Endodermal cell (in vitro differentiated cells): ENCODE measurements around the gene SCRT2. TPM values are rescaled to one million over a fixed set of nuclear protein-coding genes. Genes with fewer than 3 reads are reported as not detected.
A peak's percentile ranks its signal among the peaks of the same experiment; 100 is the strongest.

ENCODE experiments used
- DNase-seq: peaks from one replicate; pipeline ENCODE4 v3.0.0-alpha.2; 2017
- H3K27ac ChIP-seq: 2 replicates; pipeline ENCODE4 v1.5.1; 2013; ENCODE audit warnings: mild to moderate bottlenecking, low read depth, low read length, moderate library complexity
- H3K27me3 ChIP-seq: 2 replicates; pipeline ENCODE4 v1.6.1; 2013; ENCODE audit warnings: mild to moderate bottlenecking, low read length, moderate library complexity; ENCODE audit not compliant: insufficient read depth, control insufficient read depth, poor library complexity, severe bottlenecking
- H3K36me3 ChIP-seq: 2 replicates; pipeline ENCODE4 v1.7.0; 2013; ENCODE audit warnings: mild to moderate bottlenecking, low read length, moderate library complexity; ENCODE audit not compliant: control insufficient read depth, insufficient read depth
- H3K4me1 ChIP-seq: one replicate; pipeline ENCODE4 v1.7.0; 2013; ENCODE audit warnings: low read length; ENCODE audit not compliant: control insufficient read depth, insufficient read depth
- H3K4me3 ChIP-seq: 2 replicates; pipeline ENCODE4 v1.5.1; 2013; ENCODE audit warnings: mild to moderate bottlenecking, low read length, moderate library complexity
- H3K9ac ChIP-seq: 2 replicates; pipeline ENCODE4 v1.6.1; 2013; ENCODE audit warnings: mild to moderate bottlenecking, low read length, moderate library complexity; ENCODE audit not compliant: poor library complexity, severe bottlenecking; ENCODE audit errors: extremely low read depth
- H3K9me3 ChIP-seq: 2 replicates; pipeline ENCODE4 v1.6.1; 2013; ENCODE audit warnings: mild to moderate bottlenecking, low read length, moderate library complexity; ENCODE audit not compliant: control insufficient read depth
- H3K27ac Mint-ChIP-seq: 2 replicates; pipeline ENCODE4 v1.8.0; 2020; ENCODE audit warnings: mixed read lengths
- H3K27me3 Mint-ChIP-seq: 2 replicates; pipeline ENCODE4 v1.8.0; 2021; ENCODE audit warnings: mild to moderate bottlenecking, mixed read lengths; ENCODE audit not compliant: insufficient read depth
- H3K36me3 Mint-ChIP-seq: 2 replicates; pipeline ENCODE4 v1.8.0; 2020; ENCODE audit warnings: low read depth, mixed read lengths
- H3K4me1 Mint-ChIP-seq: 2 replicates; pipeline ENCODE4 v1.8.0; 2020; ENCODE audit warnings: mixed read lengths
- H3K4me3 Mint-ChIP-seq: 2 replicates; pipeline ENCODE4 v1.8.0; 2020; ENCODE audit warnings: mild to moderate bottlenecking, moderate library complexity, mixed read lengths
- H3K9me3 Mint-ChIP-seq: 2 replicates; pipeline ENCODE4 v1.8.0; 2020; ENCODE audit warnings: mild to moderate bottlenecking, mixed read lengths
- WGBS, 2 experiments: methylation state at CpG; one replicate each; pipeline versions ENCODE4 v1.1.5 to v1.1.7; 2013; ENCODE audit warnings: missing lambda C conversion rate in 2 of 2, mixed read lengths in 1 of 2; ENCODE audit not compliant: insufficient coverage in 1 of 2, insufficient read length in 1 of 2; 5-methylcytosine and 5-hydroxymethylcytosine counted together
- total RNA-seq, 2 donors: library from RNA; stranded (reverse); fragmentation: NEBNext Ultra II Directional in 1 of 2; extraction: Animal tissue kit (Norgen Biotek cat#: 25700) in 1 of 2; gene quantifications; 2 replicates in 1 of 2; 3 replicates in 1 of 2; pipeline ENCODE4 v1.2.1, GENCODE V29; 2021
- TF ChIP-seq, protein P1 (sequence below): fragments of 200-600 bp; sonication (generic); conservative IDR thresholded peaks from 2 replicates; pipeline ENCODE4 v1.5.0; 2021; ENCODE audit warnings: antibody characterized with exemption, mild to moderate bottlenecking

SCRT2 gene
- total RNA-seq, 2 donors from 2014 or later: not detected

DNA sequence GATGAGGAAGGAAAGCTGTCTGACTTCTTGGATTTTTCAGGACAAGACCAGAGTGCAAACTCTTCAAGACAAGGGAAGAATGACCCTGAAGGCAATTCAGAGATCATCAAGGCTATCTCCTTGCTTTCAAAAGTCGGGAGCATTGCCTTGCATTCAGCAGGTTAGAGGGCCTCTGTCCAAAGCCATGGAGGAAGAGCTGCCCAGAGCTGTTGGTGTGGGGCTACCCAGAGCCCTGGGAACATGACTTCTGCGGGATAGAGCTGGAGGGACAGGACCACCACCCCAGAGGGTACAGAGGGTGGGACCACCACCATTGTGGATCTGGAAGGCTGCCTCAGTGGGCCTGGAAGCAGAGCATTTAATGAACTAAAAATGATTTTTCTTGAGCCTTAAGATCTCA is 17.4 kb downstream of the SCRT2 start:
- H3K27ac ChIP-seq: no peak overlapping the region
- TF ChIP-seq, protein P1, sequence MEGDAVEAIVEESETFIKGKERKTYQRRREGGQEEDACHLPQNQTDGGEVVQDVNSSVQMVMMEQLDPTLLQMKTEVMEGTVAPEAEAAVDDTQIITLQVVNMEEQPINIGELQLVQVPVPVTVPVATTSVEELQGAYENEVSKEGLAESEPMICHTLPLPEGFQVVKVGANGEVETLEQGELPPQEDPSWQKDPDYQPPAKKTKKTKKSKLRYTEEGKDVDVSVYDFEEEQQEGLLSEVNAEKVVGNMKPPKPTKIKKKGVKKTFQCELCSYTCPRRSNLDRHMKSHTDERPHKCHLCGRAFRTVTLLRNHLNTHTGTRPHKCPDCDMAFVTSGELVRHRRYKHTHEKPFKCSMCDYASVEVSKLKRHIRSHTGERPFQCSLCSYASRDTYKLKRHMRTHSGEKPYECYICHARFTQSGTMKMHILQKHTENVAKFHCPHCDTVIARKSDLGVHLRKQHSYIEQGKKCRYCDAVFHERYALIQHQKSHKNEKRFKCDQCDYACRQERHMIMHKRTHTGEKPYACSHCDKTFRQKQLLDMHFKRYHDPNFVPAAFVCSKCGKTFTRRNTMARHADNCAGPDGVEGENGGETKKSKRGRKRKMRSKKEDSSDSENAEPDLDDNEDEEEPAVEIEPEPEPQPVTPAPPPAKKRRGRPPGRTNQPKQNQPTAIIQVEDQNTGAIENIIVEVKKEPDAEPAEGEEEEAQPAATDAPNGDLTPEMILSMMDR: no peak
- peaks cover 10% of the 10 kb centered on the region for H3K27me3 ChIP-seq
- H3K9me3 Mint-ChIP-seq: no peaks in the 10 kb centered on the region
- WGBS, 2 experiments: 24 to 27% methylated on average over 2 of the region's 2 CpGs
- no peaks in the 10 kb centered on the region for H3K36me3 Mint-ChIP-seq
- peak overlapping the region; percentile 67 for H3K27ac Mint-ChIP-seq
- no peaks in the 10 kb centered on the region for H3K36me3 ChIP-seq
- peak overlapping the region; percentile 4 for H3K4me3 ChIP-seq
- no peak overlapping the region for H3K9ac ChIP-seq
- H3K4me1 Mint-ChIP-seq: peaks cover 45% of the 10 kb centered on the region
- DNase-seq: peak; percentile 69
- peaks cover 40% of the 10 kb centered on the region for H3K27me3 Mint-ChIP-seq
- H3K9me3 ChIP-seq: no peaks in the 10 kb centered on the region
- peaks cover 12% of the 10 kb centered on the region for H3K4me1 ChIP-seq
- H3K4me3 Mint-ChIP-seq: no peak overlapping the region

DNA sequence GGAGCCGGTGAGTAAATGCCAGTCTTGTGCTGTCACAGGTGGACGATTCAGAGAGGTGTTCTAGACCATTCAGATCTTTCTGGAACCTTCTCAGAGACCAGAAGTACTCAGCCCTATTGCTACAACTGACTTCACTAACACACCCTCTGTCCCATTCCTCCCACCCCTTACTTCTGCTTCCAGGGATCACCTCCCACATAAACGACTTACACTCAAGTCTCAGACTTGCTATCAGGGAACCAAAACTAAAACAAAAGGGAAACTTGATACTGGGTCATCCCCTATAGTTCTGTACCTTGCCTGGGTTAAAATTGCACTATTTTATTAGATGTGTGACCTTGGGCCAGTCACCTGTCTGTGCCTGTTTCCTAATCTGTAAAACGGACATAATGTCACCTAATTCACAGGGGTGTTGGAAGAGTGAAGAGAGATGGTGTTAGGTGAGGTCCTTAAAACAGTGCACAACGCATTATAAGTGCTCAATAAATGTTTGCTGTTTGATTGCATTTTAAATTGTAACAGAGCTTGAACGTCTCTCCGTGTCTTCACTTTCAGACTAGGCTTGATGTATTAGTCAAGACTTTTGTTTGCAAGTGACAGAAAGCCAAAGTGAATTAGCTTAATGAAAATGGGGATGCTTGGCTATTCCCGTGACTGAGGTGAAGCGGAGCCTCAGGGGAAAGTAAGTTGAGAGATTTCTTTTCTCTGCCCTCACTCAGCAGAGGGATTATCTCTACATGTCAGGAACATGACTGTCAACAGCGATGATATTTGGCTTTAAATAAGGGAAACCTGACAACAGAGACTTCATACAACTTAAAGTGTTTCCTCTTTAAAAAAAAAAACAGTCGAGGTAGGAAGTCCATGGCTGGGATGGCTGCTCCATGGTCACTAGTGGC is 19.6 kb downstream of the SCRT2 start:
- H3K9me3 Mint-ChIP-seq: no peaks in the 10 kb centered on the region
- H3K27me3 ChIP-seq: no peaks in the 10 kb centered on the region
- no peak overlapping the region for H3K4me3 ChIP-seq
- H3K4me3 Mint-ChIP-seq: no peak overlapping the region
- TF ChIP-seq, protein P1: no peak
- no peaks in the 10 kb centered on the region for H3K36me3 Mint-ChIP-seq
- H3K27ac ChIP-seq: no peak overlapping the region
- H3K27me3 Mint-ChIP-seq: peaks cover 17% of the 10 kb centered on the region
- H3K27ac Mint-ChIP-seq: no peak overlapping the region
- WGBS, 2 experiments: 91 to 92% methylated on average over 10 to 11 of the region's 11 CpGs
- peaks cover 46% of the 10 kb centered on the region for H3K4me1 Mint-ChIP-seq
- no peak overlapping the region for H3K9ac ChIP-seq
- peak; percentile 21 for DNase-seq
- no peaks in the 10 kb centered on the region for H3K36me3 ChIP-seq
- H3K9me3 ChIP-seq: no peaks in the 10 kb centered on the region
- H3K4me1 ChIP-seq: peaks cover 16% of the 10 kb centered on the region

DNA sequence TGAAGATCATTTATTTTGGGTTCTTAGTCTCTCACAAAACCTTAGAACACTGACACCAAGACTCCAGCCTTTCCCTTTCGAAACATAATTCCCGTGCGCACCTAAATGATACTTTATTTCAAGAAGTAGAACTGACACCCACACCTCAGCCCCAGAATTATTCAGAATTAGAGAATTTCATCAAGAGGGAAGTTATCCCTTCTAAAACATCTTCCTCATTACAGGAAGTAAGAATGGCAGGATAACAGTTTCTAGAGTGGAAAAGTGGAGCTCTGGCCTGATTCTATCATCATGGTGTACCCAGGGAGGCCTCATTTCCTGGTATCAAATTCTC is 21.2 kb downstream of the SCRT2 start:
- H3K4me1 Mint-ChIP-seq: peaks cover 38% of the 10 kb centered on the region

More for the DNA sequence above, 21.2 kb downstream of the SCRT2 start:
- Histone ChIP-seq H3K9me3 (no peaks in the 10 kb centered on the region), H3K27ac (no peak overlapping the region), H3K4me3 (no peak overlapping the region), H3K9ac (no peak overlapping the region), H3K27me3 (no peaks in the 10 kb centered on the region), H3K4me1 (peaks cover 16% of the 10 kb centered on the region), H3K36me3 (no peaks in the 10 kb centered on the region)
- Mint-ChIP-seq H3K4me3 (peak overlapping the region; percentile 57), H3K27me3 (peaks cover 12% of the 10 kb centered on the region), H3K36me3 (peaks cover 8% of the 10 kb centered on the region), H3K9me3 (no peaks in the 10 kb centered on the region), H3K27ac (no peak overlapping the region)
- 90 to 100% methylated on average over 3 of the region's 3 CpGs for WGBS, 2 experiments
- DNase-seq: no peak
- TF ChIP-seq, protein P1: no peak
